Heart left ventricle (tissue), 16 donors: ENCODE results near the gene NECTIN2. TPM values are rescaled to one million over a fixed set of nuclear protein-coding genes. Genes with fewer than 3 reads are reported as not detected.
A peak's percentile ranks its signal among the peaks of the same experiment; 100 is the strongest.
"Not testable (repeated sequence)": the region's sequence is repeated elsewhere in the genome, so short reads cannot be mapped to it uniquely, and the experiment has no call there.

Source experiments
- ATAC-seq, 4 donors: fragments of 200-7000 bp; cut with Tn5 transposase; one replicate each; pipeline ENCODE4 v1.9.1; 2020 to 2022; ENCODE audit warnings: moderate library complexity in 4 of 4, mild to moderate bottlenecking in 3 of 4, moderate number of reproducible peaks in 1 of 4
- DNase-seq, 5 donors: peaks; one replicate each; pipeline ENCODE4 v3.0.0-alpha.2; 2020
- H3K27ac ChIP-seq, 12 donors: fragments of 200-600 bp; sonication (generic) in 4 of 12; one replicate each; pipeline versions ENCODE4 v1.5.0 to v1.8.0; 2016 to 2022; ENCODE audit warnings: mild to moderate bottlenecking in 2 of 12
- H3K27me3 ChIP-seq, 9 donors: fragments of 200-600 bp; sonication (generic) in 2 of 9; one replicate each; pipeline versions ENCODE4 v1.5.1 to v1.8.0; 2016 to 2022; ENCODE audit warnings: mild to moderate bottlenecking in 3 of 9
- H3K36me3 ChIP-seq, 9 donors: fragments of 200-600 bp; sonication (generic) in 2 of 9; one replicate each; pipeline versions ENCODE4 v1.5.0 to v1.8.0; 2018 to 2022; ENCODE audit warnings: mild to moderate bottlenecking in 2 of 9
- H3K4me1 ChIP-seq, 12 donors: fragments of 200-600 bp; sonication (generic) in 4 of 12; one replicate each; pipeline versions ENCODE4 v1.5.0 to v1.8.0; 2016 to 2022; ENCODE audit warnings: mild to moderate bottlenecking in 3 of 12
- H3K4me3 ChIP-seq, 12 donors: fragments of 200-600 bp; sonication (generic) in 4 of 12; one replicate each; pipeline versions ENCODE4 v1.5.0 to v1.8.0; 2017 to 2022; ENCODE audit warnings: mild to moderate bottlenecking in 9 of 12, moderate library complexity in 4 of 12
- H3K9me3 ChIP-seq, 12 donors: fragments of 200-600 bp; sonication (generic) in 4 of 12; one replicate each; pipeline versions ENCODE4 v1.5.0 to v1.8.0; 2016 to 2022; ENCODE audit warnings: mild to moderate bottlenecking in 1 of 12
- CTCF ChIP-seq, 12 donors: fragments of 200-600 bp; sonication (generic) in 4 of 12; IDR thresholded peaks; one replicate each; pipeline versions ENCODE4 v1.5.0 to v1.8.0; 2018 to 2022; ENCODE audit warnings: antibody characterized with exemption in 12 of 12, mild to moderate bottlenecking in 5 of 12
- POLR2A ChIP-seq, 2 donors: fragments of 450-650 bp; IDR thresholded peaks; one replicate each; pipeline ENCODE4 v1.6.1; 2017; ENCODE audit warnings: antibody characterized with exemption in 2 of 2, mild to moderate bottlenecking in 2 of 2, moderate library complexity in 2 of 2
- WGBS, 4 donors: extraction: QIAGEN DNeasy Blood & Tissue Kit in 2 of 4; methylation state at CpG; one replicate each; pipeline versions ENCODE4 v1.1.5 to v1.1.7; 2013 to 2018; 5-methylcytosine and 5-hydroxymethylcytosine counted together
- intact Hi-C, 10 donors: fragments of 100-400 bp; cut with DNase I; formaldehyde crosslinking; loops; one replicate each; pipeline versions ENCODE4 v1.11.1 to v1.14.2; 2022
- polyA plus RNA-seq, 2 donors: library from polyadenylated mRNA; stranded (reverse); fragments of 200-250 nt; gene quantifications; one replicate each; pipeline ENCODE4 v1.2.3, GENCODE V29; 2013
- total RNA-seq, 9 donors: library from RNA; depleted of rRNA in 2 of 9; stranded (reverse); fragments of >200 nt in 2 of 9; fragmentation: NEBNext Ultra II Directional in 3 of 9; extraction: Animal tissue kit (Norgen Biotek cat#: 25700) in 3 of 9; gene quantifications; one replicate each; pipeline versions ENCODE4 v1.1.0 to v1.2.4, GENCODE V29; 2016 to 2023
- donor health status: ischemic (EF 13 %, LVEDD 7.1; RV severe dilation, severe dysfunction).
- donor health status: healthy with polysubstance abuse.
- donor health status: DM: no; HTN: yes; CAD: no.
- donor health status: DM: no; HTN: no; CAD: no.
- donor health status: ischemic (EF 25% LVEDD 6.9; RV normal size, moderate dysfunction).
- donor health status: ischemic (EF 25% LVEDD 5.7; RV mildly dilated, moderate dysfunction).
- donor health status: healthy.
- donor health status: DM: yes; HTN: yes; CAD: no.
- donor health status: ischemic (EF 35%, LVEDD 5.7; RV mildly dilated, moderate dysfunction).
- donor health status: nonischemic (EF 11% LVEDD 7.7; RV severe dilation, severe dysfunction).
- donor health status: DM: yes; HTN: yes; CAD: no.
- donor health status: PGD.
- donor health status: ischemic (EF 29% LVEDD 5.4; RV normal size, mild dysfunction).
- donor health status: nonischemic (EF 23%, LVEDD 6.1; RV moderate dilation, normal function).

NECTIN2 gene
- total and polyA plus RNA-seq, 11 donors = 37.0 to 99.6 (median 57.6) TPM

- ATAC-seq = no peak
- DNase-seq = no peak
- Histone ChIP-seq H3K27me3 (peaks cover 0 to 34% (median 15%) of the 10 kb centered on the region in 9 donors), H3K9me3 (no peaks in the 10 kb centered on the region), H3K27ac (no peak overlapping the region), H3K36me3 (peaks cover 0 to 9% (median 4%) of the 10 kb centered on the region in 9 donors), H3K4me3 (no peak overlapping the region), H3K4me1 (peaks cover 0 to 32% (median 12%) of the 10 kb centered on the region in 12 donors)
- intact Hi-C loops = loop anchor here in 6 of 10 donors (10.0 kb wide), 4 partner anchors 137 to 437 kb away; partner anchors contain the start of gene KLC3 (in 1 of the 6)
- whole genome bisulfite sequencing, 4 donors = 95 to 97% (median 95%) methylated on average over 12 of the region's 12 CpGs
- no peak for TF ChIP-seq CTCF (IDR thresholded peaks at IDR 0.05)
- no peak for TF ChIP-seq POLR2A (IDR thresholded peaks at IDR 0.05)
These were observed 61.5 kb downstream of the NECTIN2 start for GRCh38 chr19:44907613-44908012.

GRCh38 chr19:44908074-44908835 lies 62.2 kb downstream of the NECTIN2 start:
- intact Hi-C loops = loop anchor here in 6 of 10 donors (10.0 kb wide), 4 partner anchors 137 to 437 kb away; partner anchors contain the start of gene KLC3 (in 1 of the 6)

GRCh38 chr19:44908836-44909261 lies 62.8 kb downstream of the NECTIN2 start:
- H3K9me3 ChIP-seq = no peaks in the 10 kb centered on the region
- 95 to 98% (median 96%) methylated on average over 41 to 44 of the region's 44 CpGs for WGBS, 4 donors
- DNase-seq = no peak
- H3K4me1 ChIP-seq = peaks cover 0 to 37% (median 9%) of the 10 kb centered on the region in 12 donors
- TF ChIP-seq CTCF (IDR thresholded peaks at IDR 0.05) (no peak), POLR2A (IDR thresholded peaks at IDR 0.05) (no peak)
- no peak for ATAC-seq
- no peaks in the 10 kb centered on the region for H3K36me3 ChIP-seq
- peaks cover 0 to 34% (median 15%) of the 10 kb centered on the region in 9 donors for H3K27me3 ChIP-seq
- intact Hi-C loops = loop anchor here in 6 of 10 donors (10.0 kb wide), 4 partner anchors 136 to 436 kb away; partner anchors contain the start of gene KLC3 (in 1 of the 6)
- H3K4me3 ChIP-seq = no peak overlapping the region
- no peak overlapping the region for H3K27ac ChIP-seq

More at GRCh38 chr19:44908074-44908835, 62.2 kb downstream of the NECTIN2 start:
- WGBS, 4 donors = 95 to 96% (median 95%) methylated on average over 42 to 46 of the region's 46 CpGs
- peaks cover 0 to 34% (median 15%) of the 10 kb centered on the region in 9 donors for H3K27me3 ChIP-seq
- H3K36me3 ChIP-seq = peaks cover 0 to 3% (median 0%) of the 10 kb centered on the region in 9 donors
- H3K9me3 ChIP-seq = no peaks in the 10 kb centered on the region
- TF ChIP-seq POLR2A (IDR thresholded peaks at IDR 0.05) (no peak), CTCF (IDR thresholded peaks at IDR 0.05) (no peak)
- no peak overlapping the region for H3K27ac ChIP-seq
- no peak overlapping the region for H3K4me3 ChIP-seq
- DNase-seq = no peak
- no peak for ATAC-seq
- peaks cover 0 to 36% (median 12%) of the 10 kb centered on the region in 12 donors for H3K4me1 ChIP-seq

- Histone ChIP-seq H3K4me3 (no peak overlapping the region), H3K4me1 (peaks cover 0 to 46% (median 8%) of the 10 kb centered on the region in 12 donors), H3K27ac (peak overlapping the region in 2 of 12 donors; percentile 1 to 13), H3K36me3 (no peaks in the 10 kb centered on the region), H3K27me3 (peaks cover 0 to 31% (median 15%) of the 10 kb centered on the region in 9 donors), H3K9me3 (no peaks in the 10 kb centered on the region)
- no peak for TF ChIP-seq CTCF (IDR thresholded peaks at IDR 0.05)
- 82 to 86% (median 85%) methylated on average over 5 of the region's 5 CpGs for WGBS, 4 donors
- ATAC-seq (no peak), DNase-seq (no peak)
- intact Hi-C loops = loop anchor here in 6 of 10 donors (10.0 kb wide), 4 partner anchors 135 to 435 kb away; partner anchors contain the start of gene KLC3 (in 1 of the 6)
These were observed 63.7 kb downstream of the NECTIN2 start for GRCh38 chr19:44909775-44910174.

GRCh38 chr19:44911896-44912295 lies 65.8 kb downstream of the NECTIN2 start:
- H3K27me3 ChIP-seq, intact Hi-C loops, H3K27ac ChIP-seq, ATAC-seq, H3K36me3 ChIP-seq, H3K9me3 ChIP-seq, H3K4me3 ChIP-seq, DNase-seq: not testable (repeated sequence)
- 87 to 93% (median 90%) methylated on average over 6 of the region's 6 CpGs for WGBS, 4 donors
- H3K4me1 ChIP-seq = peaks cover 0 to 37% (median 8%) of the 10 kb centered on the region in 12 donors
